Keratinocyte (primary cell): ENCODE measurements around the gene PTMS. TPM values are rescaled to one million over a fixed set of nuclear protein-coding genes. Genes with fewer than 3 reads are reported as not detected.

Experiments used
- DNase-seq: peaks from one replicate; pipeline ENCODE4 v3.0.0-alpha.2; 2011; ENCODE audit warnings: low read depth, missing footprints, low spot score
- FAIRE-seq: peaks from 2 replicates; lab custom pipeline; 2011; peaks lifted over from hg19 to GRCh38; lab: Jason Lieb, UNC
- H2AFZ ChIP-seq: 2 replicates; pipeline ENCODE4 v1.6.0; 2012; ENCODE audit warnings: low read length, control low read depth, inconsistent platforms; ENCODE audit not compliant: control insufficient read depth
- H3K27ac ChIP-seq: 2 replicates; pipeline ENCODE4 v1.5.1; 2011; ENCODE audit warnings: low read length; ENCODE audit not compliant: control insufficient read depth, insufficient read depth
- H3K27me3 ChIP-seq: 3 replicates; pipeline ENCODE4 v1.6.0; 2011; ENCODE audit warnings: low read length; ENCODE audit not compliant: control insufficient read depth, insufficient read depth; ENCODE audit errors: extremely low read depth
- H3K36me3 ChIP-seq, 2 experiments: 2 replicates in 1 of 2; 3 replicates in 1 of 2; pipeline ENCODE4 v1.5.1; 2011; ENCODE audit warnings: low read length in 2 of 2, mild to moderate bottlenecking in 1 of 2; ENCODE audit not compliant: control insufficient read depth in 2 of 2, insufficient read depth in 2 of 2; ENCODE audit errors: extremely low read depth in 1 of 2
- H3K4me1 ChIP-seq: 3 replicates; pipeline ENCODE4 v1.5.1; 2011; ENCODE audit warnings: low read length; ENCODE audit not compliant: control insufficient read depth, insufficient read depth; ENCODE audit errors: extremely low read depth
- H3K4me2 ChIP-seq: 3 replicates; pipeline ENCODE4 v1.6.0; 2011; ENCODE audit warnings: low read depth, low read length; ENCODE audit not compliant: control insufficient read depth, insufficient read depth; ENCODE audit errors: extremely low read depth
- H3K4me3 ChIP-seq, 3 experiments: fragments of 200-600 bp in 1 of 3; sonication (generic) in 1 of 3; 2 replicates in 2 of 3; 3 replicates in 1 of 3; pipeline ENCODE4 v1.5.1; 2011 to 2016; ENCODE audit warnings: low read length in 3 of 3, mild to moderate bottlenecking in 3 of 3, control low read depth in 2 of 3, inconsistent platforms in 1 of 3, low read depth in 1 of 3, mixed read lengths in 1 of 3, mixed run types in 1 of 3, moderate library complexity in 1 of 3; ENCODE audit not compliant: control insufficient read depth in 2 of 3, insufficient read depth in 2 of 3; ENCODE audit errors: extremely low read depth in 1 of 3
- H3K79me2 ChIP-seq: 2 replicates; pipeline ENCODE4 v1.6.0; 2012; ENCODE audit warnings: low read length; ENCODE audit not compliant: control insufficient read depth, insufficient read depth
- H3K9ac ChIP-seq: 3 replicates; pipeline ENCODE4 v1.6.0; 2011; ENCODE audit warnings: low read length; ENCODE audit not compliant: control insufficient read depth, insufficient read depth; ENCODE audit errors: extremely low read depth
- H3K9me1 ChIP-seq: 3 replicates; pipeline ENCODE4 v1.6.0; 2011; ENCODE audit warnings: low read length; ENCODE audit not compliant: control insufficient read depth, insufficient read depth; ENCODE audit errors: extremely low read depth
- H3K9me3 ChIP-seq: 2 replicates; pipeline ENCODE4 v1.5.1; 2012; ENCODE audit warnings: low read depth, low read length; ENCODE audit not compliant: control insufficient read depth
- H4K20me1 ChIP-seq: 3 replicates; pipeline ENCODE4 v1.6.0; 2011; ENCODE audit warnings: low read length; ENCODE audit not compliant: control insufficient read depth, insufficient read depth; ENCODE audit errors: extremely low read depth
- EZH2 ChIP-seq: IDR thresholded peaks from one replicate; pipeline ENCODE4 v1.6.1; 2012; ENCODE audit warnings: inconsistent platforms, mild to moderate bottlenecking, low read length, moderate library complexity
- dilution Hi-C: fragments of 300-500 bp; cut with MboI; formaldehyde crosslinking; loops from one replicate; pipeline ENCODE4 v1.7.0; 2020; ENCODE audit warnings: low sequenced_read_pairs; ENCODE audit not compliant: extremely low pct_ligation_motif_present
- polyA plus RNA-seq, 5 experiments: library from polyadenylated mRNA; depleted of rRNA in 3 of 5; stranded (reverse) in 3 of 5; stranded (forward) in 1 of 5; unstranded in 1 of 5; fragments of >200 nt; gene quantifications; 1 replicate in 1 of 5; 2 replicates in 3 of 5; 3 replicates in 1 of 5; pipeline versions ENCODE4 v1.2.1 to v1.2.3, GENCODE V29; 2011 to 2012; ENCODE audit warnings: missing spikeins in 2 of 5, low read depth in 1 of 5, low replicate concordance in 1 of 5
- TF ChIP-seq, protein P1 (sequence below), 3 experiments: IDR thresholded peaks in 1 of 3; conservative IDR thresholded peaks in 1 of 3; optimal IDR thresholded peaks in 1 of 3; 2 replicates in 2 of 3; 3 replicates in 1 of 3; pipeline versions ENCODE3 to v1.5.1; 2011; ENCODE audit warnings: low read length in 3 of 3, mild to moderate bottlenecking in 3 of 3, moderate library complexity in 2 of 3, control low read depth in 1 of 3, inconsistent platforms in 1 of 3; ENCODE audit not compliant: insufficient read depth in 2 of 3; ENCODE audit errors: extremely low read depth in 1 of 3

PTMS gene
- polyA plus RNA-seq, 1 donor (not counting 4 experiments of a cell fraction or from before 2014, with no cell fraction given): 119 TPM

GRCh38 chr12:6745741-6746525, 20.2 kb upstream of the PTMS start:
- no peaks in the 10 kb centered on the region for H3K9me3 ChIP-seq
- peaks cover 12% of the 10 kb centered on the region for H3K79me2 ChIP-seq
- H3K27me3 ChIP-seq: no peaks in the 10 kb centered on the region
- peaks cover 2% of the 10 kb centered on the region for H3K9me1 ChIP-seq
- peaks cover 28 to 47% of the 10 kb centered on the region in 2 experiments for H3K36me3 ChIP-seq
- dilution Hi-C loops: no loop called here
- TF ChIP-seq, protein P1, sequence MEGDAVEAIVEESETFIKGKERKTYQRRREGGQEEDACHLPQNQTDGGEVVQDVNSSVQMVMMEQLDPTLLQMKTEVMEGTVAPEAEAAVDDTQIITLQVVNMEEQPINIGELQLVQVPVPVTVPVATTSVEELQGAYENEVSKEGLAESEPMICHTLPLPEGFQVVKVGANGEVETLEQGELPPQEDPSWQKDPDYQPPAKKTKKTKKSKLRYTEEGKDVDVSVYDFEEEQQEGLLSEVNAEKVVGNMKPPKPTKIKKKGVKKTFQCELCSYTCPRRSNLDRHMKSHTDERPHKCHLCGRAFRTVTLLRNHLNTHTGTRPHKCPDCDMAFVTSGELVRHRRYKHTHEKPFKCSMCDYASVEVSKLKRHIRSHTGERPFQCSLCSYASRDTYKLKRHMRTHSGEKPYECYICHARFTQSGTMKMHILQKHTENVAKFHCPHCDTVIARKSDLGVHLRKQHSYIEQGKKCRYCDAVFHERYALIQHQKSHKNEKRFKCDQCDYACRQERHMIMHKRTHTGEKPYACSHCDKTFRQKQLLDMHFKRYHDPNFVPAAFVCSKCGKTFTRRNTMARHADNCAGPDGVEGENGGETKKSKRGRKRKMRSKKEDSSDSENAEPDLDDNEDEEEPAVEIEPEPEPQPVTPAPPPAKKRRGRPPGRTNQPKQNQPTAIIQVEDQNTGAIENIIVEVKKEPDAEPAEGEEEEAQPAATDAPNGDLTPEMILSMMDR (optimal IDR thresholded peaks at IDR 0.05 in 1 of 3, IDR thresholded peaks at IDR 0.05 in 1 of 3, conservative IDR thresholded peaks at IDR 0.05 in 1 of 3; ENCODE audit: extremely low read depth in 1 of 3, insufficient read depth in 2 of 3, low read length in 3 of 3): peak in 1 of 3 experiments; percentile 10
- TF ChIP-seq EZH2: no peak
- no peak overlapping the region for H3K4me3 ChIP-seq
- peak overlapping the region; percentile 72 for H3K27ac ChIP-seq
- no peak overlapping the region for H2AFZ ChIP-seq
- FAIRE-seq: peak; percentile 95
- peak overlapping the region; percentile 34 for H3K4me2 ChIP-seq
- H3K9ac ChIP-seq: peak overlapping the region; percentile 40
- peaks cover 28% of the 10 kb centered on the region for H3K4me1 ChIP-seq
- no peak for DNase-seq
- no peaks in the 10 kb centered on the region for H4K20me1 ChIP-seq

DNA sequence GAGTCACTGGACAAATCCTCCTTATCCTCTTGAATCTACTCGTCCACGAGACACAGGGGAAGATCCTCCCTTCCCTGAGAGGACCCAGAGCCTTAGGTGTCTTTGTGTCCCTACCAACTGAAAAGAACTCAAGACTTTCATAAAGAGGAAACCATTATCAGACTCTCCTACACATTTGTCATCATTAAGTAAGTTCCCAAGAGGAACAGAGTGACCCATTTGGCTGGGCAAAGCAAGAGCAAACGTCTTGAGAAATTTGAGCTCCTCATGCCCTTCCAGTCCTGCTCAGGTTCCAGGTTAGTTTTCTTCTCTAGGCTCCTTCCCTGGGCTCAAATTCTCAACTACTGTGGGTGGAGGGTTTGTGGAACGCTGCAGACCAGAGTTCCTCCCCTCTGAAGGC, 18.9 kb upstream of the PTMS start:
- Histone ChIP-seq H3K4me1 (peaks cover 41% of the 10 kb centered on the region), H3K27me3 (no peaks in the 10 kb centered on the region), H3K27ac (no peak overlapping the region), H3K79me2 (peaks cover 24% of the 10 kb centered on the region), H3K9me3 (no peaks in the 10 kb centered on the region), H2AFZ (no peak overlapping the region), H3K4me2 (no peak overlapping the region), H3K36me3 (peaks cover 33 to 58% of the 10 kb centered on the region in 2 experiments), H3K9me1 (peaks cover 2% of the 10 kb centered on the region), H3K4me3 (no peak overlapping the region), H3K9ac (no peak overlapping the region), H4K20me1 (peaks cover 2% of the 10 kb centered on the region)
- TF ChIP-seq, protein P1 (optimal IDR thresholded peaks at IDR 0.05 in 1 of 3, IDR thresholded peaks at IDR 0.05 in 1 of 3, conservative IDR thresholded peaks at IDR 0.05 in 1 of 3; ENCODE audit: extremely low read depth in 1 of 3, insufficient read depth in 2 of 3, low read length in 3 of 3): no peak
- no peak for TF ChIP-seq EZH2
- DNase-seq (no peak), FAIRE-seq (no peak)
- dilution Hi-C loops: no loop called here
